GM21360 (cell line): ENCODE data around the gene LMNTD1.
"Not testable (repeated sequence)": the region's sequence is repeated elsewhere in the genome, so short reads cannot be mapped to it uniquely, and the experiment has no call there.

Source experiments
- ATAC-seq: cut with Tn5 transposase; IDR thresholded peaks from one replicate; pipeline ENCODE4 v1.9.1; 2021; ENCODE audit warnings: mild to moderate bottlenecking, moderate library complexity; ENCODE audit not compliant: unreplicated experiment

The LMNTD1 gene

DNA sequence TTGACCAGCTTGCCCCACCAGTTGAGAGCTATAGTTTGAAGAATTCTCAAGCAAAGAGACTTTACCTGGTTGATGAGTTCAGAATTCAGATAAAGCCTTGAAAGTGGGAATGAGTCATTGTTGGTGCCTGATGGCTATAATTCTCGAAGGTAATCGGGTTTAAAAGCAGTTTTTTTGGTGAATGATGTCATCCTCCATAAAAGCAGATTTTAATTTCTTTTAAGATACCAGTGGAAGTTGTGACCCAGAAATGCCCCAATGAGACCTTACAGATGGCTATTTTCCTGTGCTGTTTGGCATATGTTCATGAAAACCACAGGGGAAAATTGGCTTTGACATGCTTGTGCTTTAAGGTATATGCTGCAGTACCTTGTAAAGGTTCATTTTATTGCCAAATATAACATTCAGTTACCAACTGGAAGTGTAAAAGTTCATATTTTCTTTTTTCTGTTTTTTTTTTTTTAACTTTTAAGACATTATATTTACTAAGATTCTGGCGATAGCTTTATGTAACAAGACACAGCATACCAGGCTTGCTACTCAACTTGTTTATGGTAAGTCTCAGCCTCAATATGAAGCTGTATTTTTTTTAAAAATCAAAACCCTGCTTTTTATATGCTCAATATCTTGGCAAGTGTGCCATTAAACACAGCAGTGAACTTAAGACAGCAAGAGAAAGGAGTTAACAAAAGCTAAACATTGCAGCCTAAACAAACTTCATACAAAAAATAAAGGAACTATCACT, 119.3 kb downstream of the LMNTD1 start:
- no peak for ATAC-seq

GRCh38 chr12:25433024-25433423, 120.1 kb downstream of the LMNTD1 start:
- no peak for ATAC-seq

GRCh38 chr12:25427337-25428249, 125.5 kb downstream of the LMNTD1 start:
- ATAC-seq: no peak

DNA sequence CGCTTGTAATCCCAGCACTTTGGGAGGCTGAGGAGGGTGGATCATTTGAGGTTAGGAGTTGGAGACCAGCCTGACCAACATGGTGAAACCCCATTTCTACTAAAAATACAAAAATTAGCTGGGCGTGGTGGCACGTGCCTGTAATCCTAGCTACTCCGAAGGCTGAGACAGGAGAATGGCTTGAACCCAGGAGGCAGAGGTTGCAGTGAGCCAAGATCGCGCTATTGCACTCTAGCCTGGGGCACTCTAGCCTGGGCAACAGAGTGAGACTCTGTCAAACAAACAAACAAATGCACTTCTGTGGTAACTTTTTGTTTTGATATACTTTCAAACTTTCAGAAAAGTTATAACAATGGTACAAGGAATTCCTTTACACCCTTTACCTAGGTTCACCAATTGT, 126.3 kb downstream of the LMNTD1 start:
- not testable (repeated sequence) for ATAC-seq
